GM18858 (cell line): Measurements from ENCODE around the gene PPA1.
"Not testable (repeated sequence)": the region's sequence is repeated elsewhere in the genome, so short reads cannot be mapped to it uniquely, and the experiment has no call there.

Experiments used
- ATAC-seq: cut with Tn5 transposase; IDR thresholded peaks from one replicate; pipeline ENCODE4 v1.9.1; 2021; ENCODE audit not compliant: unreplicated experiment

PPA1 gene

GRCh38 chr10:70233109-70233938 is at the start of gene PPA1:
TSS of gene PPA1 (minus strand) at chr10:70233429. CDS start at chr10:70233327, 102 bp downstream.
- peak; percentile 76 for ATAC-seq

DNA sequence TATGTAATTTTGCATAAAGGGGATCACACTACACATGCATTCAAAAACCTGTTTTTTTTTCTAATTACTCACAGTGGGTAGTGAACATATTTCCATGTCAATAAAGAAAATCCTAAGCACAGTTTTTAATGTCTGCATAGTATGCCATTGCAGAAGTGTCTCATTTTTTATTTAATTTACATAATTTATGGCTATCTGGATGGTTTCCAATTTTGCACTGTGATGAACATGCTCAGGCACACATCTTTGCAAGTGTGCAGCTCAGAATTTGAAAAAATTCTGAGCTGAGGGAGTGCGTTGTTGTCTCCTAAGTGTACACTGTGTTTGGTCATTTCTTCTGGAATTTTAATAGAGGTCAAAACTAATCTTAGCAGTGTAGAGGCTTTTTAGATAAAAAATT is 48.4 kb upstream of the PPA1 start:
- ATAC-seq = no peak

DNA sequence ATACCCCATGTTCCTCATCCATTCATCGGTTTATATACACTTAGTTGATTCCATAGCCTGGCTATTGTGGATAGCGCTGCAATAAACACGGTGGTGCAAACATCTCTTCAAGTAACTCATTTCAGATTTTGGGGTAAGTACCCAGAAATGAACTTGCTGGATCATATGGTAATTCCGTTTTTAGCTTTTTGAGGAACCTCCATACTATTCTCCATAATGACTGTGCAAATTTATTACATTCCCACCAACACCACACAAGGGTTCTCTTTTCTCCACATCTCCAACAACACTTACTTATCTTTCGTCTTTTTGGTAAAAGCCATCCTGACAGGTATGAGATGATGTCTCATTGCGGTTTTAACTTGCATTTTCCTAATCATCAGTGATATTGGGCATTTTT is 46.9 kb upstream of the PPA1 start:
- no peak for ATAC-seq

DNA sequence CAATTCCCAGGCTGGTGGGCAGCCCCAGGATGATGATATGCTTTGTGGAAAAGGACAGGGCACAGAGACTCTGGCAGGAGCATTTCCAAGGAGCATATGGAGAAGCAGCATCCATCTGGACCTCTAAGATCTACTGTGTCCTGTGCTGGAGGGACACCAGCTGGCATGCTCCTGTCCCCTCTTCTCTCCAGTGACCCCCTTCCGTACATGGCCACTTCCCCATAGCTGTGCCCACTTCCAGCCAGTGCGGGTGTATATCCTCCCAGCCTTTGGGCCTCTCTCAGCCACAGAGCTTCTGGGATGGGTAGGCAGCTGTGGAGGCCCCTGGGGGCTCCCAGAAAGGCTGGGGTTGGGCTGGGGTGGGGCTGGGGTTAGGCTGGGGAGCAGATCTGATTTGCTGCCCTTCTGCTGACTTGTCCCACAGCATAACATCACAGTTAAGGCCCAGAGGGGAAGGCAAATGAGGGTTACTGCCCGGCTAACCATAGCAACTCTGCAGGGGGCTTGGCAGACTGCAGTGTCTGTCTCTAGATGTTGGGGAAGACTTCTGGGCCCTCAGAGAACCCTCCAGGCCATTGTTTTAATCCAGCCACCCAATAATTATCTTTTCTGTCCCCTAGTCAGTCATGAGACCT is 44.3 kb upstream of the PPA1 start:
- no peak for ATAC-seq

DNA sequence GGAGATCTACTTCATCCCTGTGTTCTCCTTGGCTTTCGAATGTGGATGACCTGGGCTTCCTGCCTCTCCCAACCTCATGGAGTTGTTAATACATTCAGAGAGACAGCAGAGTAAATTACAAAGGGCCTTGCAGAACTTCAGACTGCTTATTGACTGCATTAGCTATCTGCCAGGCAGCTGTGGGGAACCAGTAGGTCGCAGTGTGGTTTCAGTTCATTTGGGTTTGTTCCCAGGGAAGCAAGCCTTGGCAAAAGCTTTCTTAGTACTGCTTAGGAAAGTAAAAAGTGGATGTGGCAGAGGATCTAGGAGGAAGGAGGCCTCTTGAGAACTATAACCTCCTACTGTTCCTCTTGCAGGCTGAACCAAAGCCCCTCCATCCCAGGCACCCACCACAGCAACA is 41.4 kb upstream of the PPA1 start:
- no peak for ATAC-seq

DNA sequence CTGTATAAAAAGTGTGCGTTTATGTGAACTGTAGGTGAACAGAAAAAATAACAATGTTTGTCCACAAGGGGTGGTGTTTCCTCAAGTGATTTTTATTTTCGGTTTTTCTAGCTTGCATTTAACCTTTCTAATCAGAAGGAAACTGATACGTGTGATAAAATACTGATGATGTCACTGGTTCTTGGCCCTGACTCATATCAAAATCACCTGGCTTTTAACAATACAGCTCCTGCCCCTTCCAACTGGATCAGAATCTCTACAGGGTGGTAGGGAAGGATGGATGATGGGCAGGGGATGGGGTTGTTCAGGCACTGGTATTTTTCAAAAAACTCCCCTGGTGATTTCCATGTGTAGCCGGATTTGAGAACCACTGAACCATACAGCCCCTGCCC is 39.7 kb upstream of the PPA1 start:
- peak; percentile 42 for ATAC-seq

DNA sequence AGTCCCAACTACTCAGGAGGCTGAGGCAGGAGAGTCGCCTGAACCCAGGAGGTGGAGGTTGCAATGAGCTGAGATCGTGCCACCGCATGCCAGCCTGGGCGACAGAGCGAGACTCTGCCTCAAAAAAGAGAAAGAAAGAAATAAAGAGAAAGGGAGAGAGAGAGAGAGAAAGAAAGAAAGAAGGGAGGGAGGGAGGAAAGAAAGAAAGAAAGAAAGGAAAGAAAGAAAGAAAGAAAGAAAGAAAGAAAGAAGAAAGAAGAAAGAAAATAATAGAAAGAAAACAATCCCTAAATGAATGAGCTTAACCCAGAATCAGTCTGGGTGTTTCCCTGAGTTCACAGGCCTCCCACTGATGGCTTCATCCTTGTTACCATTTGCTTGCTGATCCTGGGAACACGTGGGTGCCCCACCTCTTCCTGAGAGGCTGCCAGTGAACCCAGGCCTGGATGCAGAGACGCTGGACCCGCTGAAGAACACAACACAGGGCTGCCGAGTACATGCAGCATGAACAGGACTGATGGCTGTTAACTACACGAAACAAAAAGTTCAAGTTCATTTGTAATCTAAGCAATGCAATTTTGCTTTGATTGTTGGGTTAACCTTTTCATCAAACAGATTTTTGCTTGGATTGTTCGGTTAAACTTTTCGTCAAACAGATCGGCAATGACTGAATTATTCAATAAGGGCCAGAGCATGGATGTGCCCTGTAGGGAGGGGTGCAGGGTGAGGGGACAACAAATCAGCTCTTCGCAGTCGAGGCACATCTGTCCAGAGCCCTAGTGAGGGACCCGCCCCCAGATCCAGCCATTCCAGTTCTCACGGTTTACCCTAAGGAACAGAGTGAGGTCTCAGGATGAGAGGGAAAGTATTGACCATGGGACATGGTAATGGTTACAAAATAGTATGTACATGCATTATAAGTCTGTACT is 39.0 kb upstream of the PPA1 start:
- no peak for ATAC-seq

GRCh38 chr10:70270952-70271351 is 37.7 kb upstream of the PPA1 start:
- ATAC-seq = no peak

GRCh38 chr10:70269741-70270140 is 36.5 kb upstream of the PPA1 start:
- ATAC-seq = no peak

- no peak for ATAC-seq
Measured at GRCh38 chr10:70268376-70268775, 35.1 kb upstream of the PPA1 start.

- ATAC-seq = no peak
Measured at GRCh38 chr10:70267161-70267933, 34.1 kb upstream of the PPA1 start.

GRCh38 chr10:70266701-70267100 is 33.5 kb upstream of the PPA1 start:
- no peak for ATAC-seq

GRCh38 chr10:70266056-70266455 is 32.8 kb upstream of the PPA1 start:
- ATAC-seq = no peak

GRCh38 chr10:70265032-70265689 is 31.9 kb upstream of the PPA1 start:
- ATAC-seq = no peak

DNA sequence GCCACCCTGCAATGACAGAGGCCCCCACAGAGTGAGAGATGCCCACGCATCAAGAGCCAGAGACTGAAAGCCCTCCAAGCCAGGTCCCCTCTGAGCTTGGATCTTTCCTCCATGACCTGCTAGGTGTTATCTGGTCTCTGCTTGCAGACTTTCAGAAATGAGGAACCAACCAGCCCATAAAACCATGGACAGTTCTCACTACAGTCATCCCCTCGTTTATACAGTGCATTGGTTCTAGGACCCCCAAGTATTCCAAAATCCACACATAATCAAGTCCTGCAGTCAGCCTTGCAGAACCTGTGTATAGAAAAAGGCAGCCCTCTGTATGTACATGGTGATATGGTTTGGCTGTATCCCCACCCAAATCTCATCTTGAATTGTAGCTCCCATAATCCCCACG is 27.5 kb upstream of the PPA1 start:
- ATAC-seq = no peak

- ATAC-seq = no peak
Measured at GRCh38 chr10:70260259-70260658, 27.0 kb upstream of the PPA1 start.

DNA sequence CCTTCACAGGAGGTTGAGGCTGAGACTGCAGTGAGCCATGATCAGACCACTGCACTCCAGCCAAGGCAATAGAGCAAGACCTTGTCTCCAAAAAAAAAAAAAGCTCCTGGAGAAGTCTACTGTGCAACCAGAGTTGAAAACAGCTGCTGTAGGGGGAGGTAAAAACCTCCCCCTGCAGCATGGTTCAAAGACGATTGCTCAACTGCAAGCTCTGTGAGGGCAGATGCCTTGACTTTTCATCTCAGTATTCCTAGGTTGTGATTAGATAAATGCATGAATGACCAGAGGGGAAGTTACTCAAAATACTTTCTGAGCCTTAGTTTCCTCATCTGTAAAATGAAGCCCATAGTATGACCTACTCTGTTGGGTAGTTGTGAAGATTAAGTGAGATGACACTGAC is 25.0 kb upstream of the PPA1 start:
- no peak for ATAC-seq

GRCh38 chr10:70257816-70258215 is 24.6 kb upstream of the PPA1 start:
- ATAC-seq = not testable (repeated sequence)

GRCh38 chr10:70256463-70256862 is 23.2 kb upstream of the PPA1 start:
- no peak for ATAC-seq
